Measurements from ENCODE around the gene INTS11.
A peak's percentile ranks its signal among the peaks of the same experiment; 100 is the strongest.

Gene INTS11

DNA sequence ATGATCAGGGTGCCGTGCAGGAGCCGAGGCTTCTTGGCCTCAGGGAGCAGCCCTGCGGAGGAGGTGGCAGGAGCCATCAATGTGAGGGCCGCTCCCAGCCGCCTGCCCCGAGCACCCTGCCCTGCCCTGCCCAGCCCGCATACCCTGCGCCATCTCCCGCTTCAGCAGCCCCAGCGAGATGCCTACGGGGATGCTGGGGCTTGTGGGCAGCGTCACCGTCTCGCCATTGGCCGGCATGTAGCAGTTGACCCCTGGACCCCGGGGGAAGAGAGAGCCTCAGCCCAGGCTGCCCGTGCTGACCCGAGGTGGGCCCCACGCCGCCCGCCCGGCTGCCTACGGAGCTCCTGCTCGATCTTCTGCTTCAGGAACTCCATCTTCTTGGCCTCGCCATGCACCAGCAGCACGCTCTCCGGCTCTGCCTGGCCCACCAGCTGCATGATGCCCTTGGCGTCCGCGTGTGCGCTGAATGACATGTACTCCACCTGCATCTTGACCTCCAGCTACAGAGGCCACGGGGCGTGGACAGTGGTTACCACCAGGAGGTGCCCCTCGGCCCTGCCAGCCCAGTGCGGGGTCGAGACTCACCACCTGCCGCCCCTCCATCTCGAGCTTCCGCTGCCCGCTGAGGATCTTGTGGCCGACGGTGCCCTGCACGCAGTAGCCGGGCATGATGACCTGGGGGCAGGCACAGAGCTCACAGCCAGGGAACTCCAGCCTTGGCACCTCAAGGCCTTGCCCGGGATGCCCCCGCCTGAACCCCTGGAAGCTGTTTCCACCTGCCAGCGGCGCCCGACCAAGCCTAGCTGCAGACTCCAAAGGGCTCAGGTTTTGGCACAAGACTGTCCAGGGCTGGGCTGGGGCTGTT is 11.8 kb downstream of the INTS11 start:
- no peak for DNase-seq (ENCODE audit: low read depth in 3 of 3)

DNA sequence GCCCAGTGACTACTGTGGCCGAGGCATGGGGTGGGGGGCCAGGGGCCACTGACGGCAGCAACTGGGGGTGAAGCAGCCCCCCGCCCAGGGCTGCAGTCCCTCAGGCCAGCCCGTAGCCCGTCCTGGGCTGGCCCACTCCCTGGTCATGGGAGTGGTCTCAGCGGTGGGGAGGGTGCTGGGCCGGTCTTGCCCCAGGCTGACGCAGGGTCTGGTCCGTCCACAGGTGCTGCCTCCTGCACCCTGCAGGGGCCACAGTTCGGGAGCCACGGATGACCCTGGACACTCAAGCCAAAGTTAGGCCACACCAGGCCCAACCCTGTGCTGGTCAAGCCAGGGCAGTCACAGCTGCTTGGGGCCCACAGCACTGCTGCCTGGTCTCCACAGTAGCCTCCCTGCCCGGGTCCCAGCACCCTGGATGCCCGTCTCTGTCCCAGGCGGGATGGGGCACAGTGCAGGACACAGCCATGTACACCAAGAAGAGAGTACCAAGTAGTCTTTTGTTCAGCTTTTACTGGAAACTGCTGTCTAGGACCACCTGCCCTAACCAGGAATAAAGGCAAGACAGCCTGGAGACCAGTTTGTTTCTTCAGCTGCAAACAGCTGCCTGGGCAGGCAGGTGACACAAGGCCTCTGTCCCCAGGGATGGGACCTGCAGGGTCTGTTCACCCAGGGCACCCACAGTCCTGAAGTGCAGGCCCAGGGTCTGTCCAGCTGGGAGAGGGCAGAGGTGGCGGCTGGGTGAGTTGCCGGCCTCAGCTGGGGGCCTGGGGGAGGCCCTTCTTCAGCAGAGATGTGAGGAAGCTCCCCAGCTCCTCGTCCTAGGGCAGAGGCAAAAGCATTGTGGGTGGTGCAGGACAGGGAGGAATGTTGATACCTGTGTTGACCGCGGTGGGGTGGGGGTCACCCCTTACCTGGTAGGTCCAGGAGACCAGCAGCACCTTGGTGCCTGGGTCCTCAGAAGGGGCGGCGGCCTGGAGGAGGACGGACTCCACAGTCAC is 13.1 kb downstream of the INTS11 start:
- no peak for DNase-seq (ENCODE audit: low read depth in 3 of 3)

DNA sequence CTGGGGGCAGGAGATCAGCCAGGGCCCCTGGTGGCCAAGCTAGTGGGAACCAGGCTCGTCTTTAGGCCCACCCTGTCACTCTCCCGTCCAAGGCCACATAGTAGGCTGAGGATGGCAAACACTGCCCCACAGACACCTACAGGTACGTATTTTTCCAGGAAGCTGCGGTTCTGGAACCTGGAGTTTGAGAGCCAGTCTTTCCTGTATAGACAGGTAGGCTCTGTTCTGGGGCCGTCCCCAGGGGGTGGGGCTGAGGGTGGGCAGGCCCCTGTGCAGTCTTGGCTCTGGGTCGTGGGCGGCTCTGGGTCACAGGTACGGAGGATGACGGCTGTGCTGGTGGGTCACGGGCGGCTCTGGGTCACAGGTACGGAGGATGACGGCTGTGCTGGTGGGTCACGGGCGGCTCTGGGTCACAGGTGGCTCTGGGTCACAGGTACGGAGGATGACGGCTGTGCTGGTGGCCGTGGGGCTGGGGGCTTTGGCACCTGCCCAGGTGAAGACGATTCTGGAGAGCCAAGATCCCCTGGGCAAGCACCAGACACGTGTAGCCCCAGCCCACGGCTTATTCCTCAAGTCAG is 13.9 kb downstream of the INTS11 start:
- no peak for DNase-seq (ENCODE audit: low read depth in 3 of 3)

DNA sequence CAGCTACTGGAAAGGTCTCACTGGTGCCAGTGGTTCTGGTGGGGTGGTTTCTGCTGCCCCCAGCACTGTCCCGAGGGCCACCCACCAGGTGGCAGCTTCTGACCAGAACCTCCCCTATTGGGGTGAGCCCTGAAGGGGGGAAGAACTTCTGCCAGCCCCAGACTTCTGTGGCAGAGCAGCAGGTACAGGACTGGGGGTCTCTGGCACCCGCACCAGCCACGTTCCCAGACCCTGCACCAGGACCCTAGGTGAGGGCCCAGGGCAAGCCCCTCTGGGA is 14.4 kb downstream of the INTS11 start:
- DNase-seq (ENCODE audit: low read depth in 3 of 3): no peak

DNA sequence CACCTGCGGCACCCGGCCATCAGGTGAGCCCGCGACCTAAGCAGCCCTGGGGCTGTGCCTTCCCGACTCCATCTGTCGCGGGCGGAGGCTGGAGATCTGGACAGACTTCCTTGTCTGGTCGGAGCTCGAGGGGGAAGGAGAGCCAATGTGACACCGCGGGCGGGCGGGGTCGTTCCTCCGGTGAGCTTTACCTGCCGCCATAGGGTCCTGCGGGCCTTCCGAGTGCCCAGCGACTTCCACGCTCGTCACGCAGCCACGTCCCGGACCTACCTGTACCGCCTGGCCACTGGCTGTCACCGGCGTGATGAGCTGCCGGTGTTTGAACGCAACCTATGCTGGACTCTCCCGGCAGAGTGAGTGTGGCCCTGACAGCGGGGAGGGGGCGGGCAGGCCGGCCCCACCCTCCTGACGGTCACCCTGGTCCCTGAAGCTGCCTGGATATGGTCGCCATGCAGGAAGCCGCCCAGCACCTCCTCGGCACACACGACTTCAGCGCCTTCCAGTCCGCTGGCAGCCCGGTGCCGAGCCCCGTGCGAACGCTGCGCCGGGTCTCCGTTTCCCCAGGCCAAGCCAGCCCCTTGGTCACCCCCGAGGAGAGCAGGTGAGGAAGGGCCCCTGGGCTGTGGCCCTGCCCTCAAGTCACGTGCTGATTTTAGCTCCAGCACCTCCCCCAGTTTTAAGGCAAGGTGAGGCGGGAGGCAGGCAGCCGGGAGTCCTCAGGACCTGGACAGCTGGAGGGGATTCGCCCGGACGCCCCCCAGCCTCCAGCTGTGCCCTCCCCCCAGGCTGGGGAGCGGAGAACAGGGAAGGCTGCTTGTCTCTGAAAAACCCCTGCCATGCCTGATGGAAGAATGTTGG is 15.0 kb downstream of the INTS11 start:
- DNase-seq (ENCODE audit: low read depth in 3 of 3): no peak

DNA sequence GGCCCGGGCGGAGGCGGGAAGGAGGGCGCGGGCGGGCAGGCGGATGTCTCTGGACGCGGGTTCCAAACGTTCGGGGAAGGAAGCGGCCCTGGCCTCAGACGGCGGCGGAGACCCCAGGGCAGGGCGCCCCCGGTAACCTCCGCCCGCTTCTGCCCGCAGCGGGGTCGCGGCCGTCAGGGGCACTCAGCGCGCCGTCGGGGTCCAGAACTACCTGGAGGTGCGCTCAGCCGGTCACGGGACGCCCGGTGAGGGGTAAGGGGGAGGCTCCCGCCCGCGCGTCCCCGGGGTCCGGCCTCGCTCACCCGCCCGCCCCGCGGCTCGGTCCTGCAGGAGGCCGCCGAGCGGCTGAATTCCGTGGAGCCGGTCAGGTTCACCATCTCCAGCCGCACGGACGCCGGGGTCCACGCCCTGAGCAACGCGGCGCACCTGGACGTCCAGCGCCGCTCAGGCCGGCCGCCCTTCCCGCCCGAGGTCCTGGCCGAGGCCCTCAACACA is 15.7 kb downstream of the INTS11 start:
- DNase-seq (ENCODE audit: low read depth in 3 of 3): no peak

DNA sequence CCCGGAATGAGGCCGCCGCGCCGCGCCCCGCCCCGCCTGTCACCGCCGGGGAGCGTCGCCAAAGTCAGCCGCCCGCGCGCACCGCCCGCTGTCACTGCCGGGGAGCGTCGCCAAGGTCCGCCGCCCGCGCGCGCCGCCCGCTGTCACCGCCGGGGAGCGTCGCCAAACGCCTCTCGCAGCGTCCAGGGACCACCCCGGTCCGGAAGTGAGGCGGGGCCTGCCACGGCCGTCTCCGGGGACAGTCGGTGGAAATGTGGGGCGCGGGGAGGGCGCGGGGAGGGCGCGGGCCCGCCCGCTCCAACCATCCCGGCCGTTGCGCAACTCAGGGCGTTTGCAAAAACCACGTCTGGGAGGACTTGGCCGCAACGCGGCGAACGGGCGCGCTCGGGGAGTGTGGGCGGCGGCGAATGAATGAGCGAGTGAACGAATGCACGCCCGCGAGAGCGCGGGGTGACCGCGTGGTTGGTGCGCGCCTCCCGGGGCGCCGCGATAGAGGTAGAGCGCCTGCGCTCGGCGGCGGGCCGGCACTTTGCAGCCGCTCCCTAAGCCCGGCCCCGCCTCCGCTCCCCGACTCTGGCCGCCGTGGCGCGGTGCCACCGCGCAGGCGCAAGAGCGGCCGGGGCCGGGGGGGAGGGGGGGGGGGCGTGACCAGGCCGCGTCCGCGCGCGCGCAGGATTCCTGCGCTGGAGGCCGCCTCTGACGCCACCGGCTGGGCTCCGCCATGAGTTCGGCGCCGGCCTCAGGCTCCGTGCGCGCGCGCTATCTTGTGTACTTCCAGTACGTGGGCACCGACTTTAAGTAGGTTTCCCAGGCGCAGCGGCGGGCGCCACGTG is 16.3 kb downstream of the INTS11 start, which contains the start of the genes ACAP3 and PUSL1:
ACAP3 (minus strand) TSS at position 8 of the 833 bp plus-strand sequence. CDS start 115 bp downstream, outside the sequence.
PUSL1 (plus strand) TSS at position 675 of the 833 bp plus-strand sequence; CDS start at position 722, 47 bp downstream.
- DNase-seq (ENCODE audit: low read depth in 3 of 3): peak; percentile 75 to 79 (median 77)

DNA sequence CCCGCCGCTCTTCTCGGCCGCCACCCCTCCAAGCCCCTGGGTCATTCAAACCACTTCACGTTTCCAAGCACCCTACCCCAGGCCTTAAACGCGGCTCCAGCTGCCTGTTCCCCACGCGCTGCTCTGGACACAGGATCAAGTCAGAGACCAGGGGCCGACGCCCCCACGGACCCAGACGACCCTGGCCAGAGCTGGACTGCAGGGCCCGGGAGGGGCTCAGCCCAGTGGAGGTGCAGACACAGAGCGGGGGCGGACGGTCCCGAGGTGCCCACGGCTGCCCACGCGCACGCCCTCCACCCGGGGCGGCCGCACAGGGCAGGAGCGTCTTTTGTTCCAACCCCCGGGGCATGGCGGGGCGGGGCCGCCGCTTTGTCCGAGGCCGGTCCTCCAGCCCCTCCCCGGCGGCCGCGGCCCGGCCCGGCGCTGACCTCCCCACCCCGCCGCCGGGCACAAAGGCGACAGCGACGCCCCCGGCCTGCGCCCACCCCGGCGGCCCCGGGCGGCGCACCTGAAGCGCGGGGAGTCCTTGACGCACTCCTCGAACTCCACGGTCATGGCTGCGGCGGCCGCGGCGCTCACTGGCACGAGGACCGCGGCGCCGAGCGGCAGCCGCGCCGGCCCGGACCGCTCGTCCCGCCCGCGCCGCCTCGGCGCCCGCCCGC is 17.1 kb downstream of the INTS11 start:
- no peak for DNase-seq (ENCODE audit: low read depth in 3 of 3)

DNA sequence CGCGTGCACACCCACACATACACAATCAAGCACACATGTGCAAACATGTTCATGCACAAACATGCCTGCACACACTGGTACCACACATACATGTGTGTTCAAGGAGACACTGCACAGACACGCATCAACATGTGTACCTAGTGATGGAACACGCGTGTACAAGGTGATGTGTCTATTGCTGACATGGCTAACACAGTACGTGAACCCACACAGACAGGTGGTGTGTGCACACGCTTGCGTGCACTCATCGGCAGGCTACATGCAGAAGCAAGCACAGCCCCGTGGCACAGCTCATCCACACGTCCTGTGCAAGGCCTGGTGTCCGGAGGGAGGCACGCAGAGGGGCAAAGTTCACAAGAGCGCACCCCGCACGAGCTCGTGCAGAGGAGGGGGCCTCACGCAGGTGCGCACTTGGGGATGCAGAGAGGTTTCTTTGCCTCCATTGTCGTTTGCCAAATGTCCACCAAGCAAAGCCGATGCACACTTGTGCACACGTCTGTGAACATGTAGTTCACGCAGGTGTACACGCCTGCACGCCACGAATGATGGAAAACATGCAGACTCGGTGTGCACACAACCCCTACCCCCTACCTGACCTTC is 17.7 kb downstream of the INTS11 start:
- DNase-seq (ENCODE audit: low read depth in 3 of 3): no peak

DNA sequence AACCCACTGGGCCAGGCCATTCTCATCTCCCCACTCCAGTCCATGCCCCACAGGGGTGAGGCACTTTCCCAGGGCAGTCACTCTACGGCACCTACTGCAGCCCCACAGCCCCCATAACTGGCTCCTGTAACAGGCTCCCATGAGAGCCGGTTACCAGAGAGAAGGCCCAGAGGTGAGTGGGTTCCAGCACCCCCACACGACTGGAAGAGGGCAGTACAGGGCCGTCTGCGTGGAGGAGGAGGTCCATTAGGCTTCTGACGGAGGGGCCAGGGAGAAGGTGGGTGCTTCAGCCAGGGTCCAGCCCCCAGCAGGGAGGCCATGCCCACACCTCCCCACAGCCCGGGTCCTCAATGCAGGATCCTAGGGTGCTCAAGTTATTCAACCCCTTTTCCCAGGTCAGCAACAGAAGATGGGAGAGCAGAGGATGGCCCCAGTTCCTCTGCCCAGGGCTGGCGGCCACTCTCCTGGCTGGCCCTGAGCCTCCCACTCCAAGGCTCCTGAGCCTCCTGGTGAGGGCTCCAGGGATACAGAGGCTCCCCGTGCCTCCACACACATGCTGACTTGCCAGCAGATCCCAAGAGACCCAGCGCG is 18.3 kb downstream of the INTS11 start:
- DNase-seq (ENCODE audit: low read depth in 3 of 3): no peak

DNA sequence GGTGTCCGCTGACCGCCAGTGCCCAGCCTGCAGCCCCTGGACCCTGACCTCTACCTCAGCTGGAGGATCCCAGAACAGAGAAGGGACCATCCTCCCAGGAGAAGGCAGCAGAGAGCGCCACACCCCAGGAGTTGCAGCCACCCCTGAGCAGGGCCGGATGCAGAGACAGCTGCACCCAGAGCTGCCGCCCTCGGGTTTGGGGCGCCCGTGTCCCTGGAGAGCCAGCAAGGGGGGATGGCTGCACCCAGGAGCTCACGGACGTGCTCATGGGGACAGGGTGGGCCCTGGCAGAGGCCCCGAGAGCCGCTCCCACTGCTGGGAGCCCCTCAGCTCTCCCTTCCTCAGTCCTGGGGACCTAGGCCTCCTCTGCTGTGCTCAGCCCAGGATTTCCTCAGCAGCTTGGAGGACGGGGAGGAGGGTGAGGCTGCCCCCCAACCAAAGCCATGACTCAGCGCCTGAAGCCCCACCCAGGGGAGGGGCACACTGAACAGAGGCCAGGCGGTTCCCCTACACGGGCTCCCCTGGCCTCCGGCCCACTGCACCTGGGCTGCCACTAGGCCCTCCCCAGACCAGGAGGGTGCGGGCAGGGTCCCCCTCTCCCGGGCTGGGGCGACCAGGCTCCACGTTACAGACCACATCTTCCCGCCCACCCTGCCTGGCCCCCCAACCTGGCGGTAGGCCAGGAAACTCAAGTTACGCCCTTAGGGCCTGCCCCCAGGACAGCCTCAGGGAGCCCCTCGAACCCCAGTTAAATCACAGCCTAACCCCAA is 19.0 kb downstream of the INTS11 start:
- peak; percentile 50 to 65 (median 59) for DNase-seq (ENCODE audit: low read depth in 3 of 3)

DNA sequence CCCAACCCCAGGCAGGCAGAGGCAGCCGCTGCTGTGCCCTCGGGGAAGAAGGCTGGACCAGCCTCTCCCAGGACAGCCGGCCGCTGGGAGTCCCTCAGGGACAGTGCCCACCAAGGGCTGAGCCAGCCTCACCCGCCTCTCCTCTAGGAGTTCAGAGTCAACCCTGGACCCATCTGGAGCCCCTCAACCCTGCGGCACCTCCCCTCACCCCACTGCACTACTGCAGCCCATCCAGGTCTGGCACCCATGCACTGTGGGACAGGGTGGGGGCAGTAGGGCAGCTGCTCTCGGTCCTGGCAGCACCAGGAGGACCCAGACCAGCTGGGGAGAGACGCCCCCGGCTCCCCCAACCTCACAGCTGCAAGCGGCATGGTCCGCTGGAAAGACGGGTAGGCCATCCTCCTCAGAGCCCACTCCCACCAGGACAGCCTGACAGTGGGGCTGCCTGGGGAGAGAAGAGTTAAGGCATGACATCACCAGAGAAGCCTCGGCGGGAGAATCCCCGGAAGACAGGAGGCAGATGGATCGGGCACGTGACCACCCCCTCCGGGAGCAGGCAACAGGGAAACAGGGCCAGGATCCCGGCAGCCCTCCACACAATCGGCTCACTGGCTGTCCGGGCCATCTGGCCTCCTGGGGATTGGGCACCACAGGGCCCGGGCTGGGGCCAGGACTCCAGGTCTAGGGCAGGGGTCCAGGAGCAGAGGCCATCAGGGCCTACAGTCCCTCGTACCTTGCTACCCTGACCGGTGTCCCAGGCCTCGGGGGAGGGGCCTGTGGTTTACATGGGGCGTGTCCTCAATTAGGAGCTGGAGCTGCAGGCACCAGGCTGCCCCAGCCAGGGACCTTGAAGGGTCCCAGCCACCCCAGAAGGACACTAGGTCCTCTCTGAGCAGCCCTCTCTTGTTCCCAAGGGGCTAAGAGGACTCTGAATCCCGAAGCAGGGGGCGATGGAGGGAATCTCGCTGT is 19.8 kb downstream of the INTS11 start:
- no peak for DNase-seq (ENCODE audit: low read depth in 3 of 3)

DNA sequence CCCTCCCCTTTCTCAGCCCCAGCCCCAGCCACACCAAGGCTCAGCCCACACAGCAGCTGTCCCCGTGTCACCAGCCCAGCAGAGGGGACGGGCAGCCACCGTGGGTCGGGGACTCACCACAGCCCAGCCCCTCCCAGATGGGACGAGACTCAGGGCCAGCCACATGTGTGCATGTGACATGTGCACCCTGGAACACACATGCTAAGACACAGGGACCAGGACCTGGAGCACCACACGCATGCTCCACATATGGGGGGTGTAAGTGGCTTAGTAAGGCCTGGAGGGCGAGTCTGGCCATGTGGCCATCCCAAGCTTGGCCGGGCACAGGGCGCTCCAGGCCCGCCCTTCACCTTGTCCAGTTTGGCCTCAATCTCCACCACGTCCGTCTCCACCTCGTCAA is 20.7 kb downstream of the INTS11 start:
- no peak for DNase-seq (ENCODE audit: low read depth in 3 of 3)

DNA sequence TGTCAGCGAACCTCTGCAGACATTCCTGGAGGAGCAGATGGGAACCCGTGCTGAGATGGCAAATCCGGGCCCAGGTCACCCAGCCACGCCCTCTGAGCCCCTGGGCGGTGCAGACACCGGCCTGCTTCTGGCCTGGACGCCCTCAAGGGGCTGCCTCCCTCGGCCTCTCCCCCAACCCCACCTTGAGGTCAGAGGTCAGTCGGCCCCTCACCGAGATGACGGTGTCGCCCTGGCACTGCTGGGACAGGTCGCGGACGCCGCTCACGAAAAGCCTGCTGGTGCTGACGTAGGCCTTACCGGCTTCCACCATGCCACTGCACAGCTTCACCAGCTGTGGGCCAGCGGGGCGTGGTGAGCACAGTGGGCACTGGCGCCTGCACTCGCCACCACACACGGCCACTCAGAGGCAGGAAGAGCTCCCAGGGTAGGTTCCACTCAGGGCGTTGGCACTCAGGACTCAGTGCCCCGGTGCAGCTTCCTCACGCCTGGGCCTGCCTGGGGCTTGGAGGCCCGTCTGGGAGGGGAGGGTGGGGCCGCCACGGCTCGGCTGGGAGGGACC is 21.4 kb downstream of the INTS11 start:
- no peak for DNase-seq (ENCODE audit: low read depth in 3 of 3)

DNA sequence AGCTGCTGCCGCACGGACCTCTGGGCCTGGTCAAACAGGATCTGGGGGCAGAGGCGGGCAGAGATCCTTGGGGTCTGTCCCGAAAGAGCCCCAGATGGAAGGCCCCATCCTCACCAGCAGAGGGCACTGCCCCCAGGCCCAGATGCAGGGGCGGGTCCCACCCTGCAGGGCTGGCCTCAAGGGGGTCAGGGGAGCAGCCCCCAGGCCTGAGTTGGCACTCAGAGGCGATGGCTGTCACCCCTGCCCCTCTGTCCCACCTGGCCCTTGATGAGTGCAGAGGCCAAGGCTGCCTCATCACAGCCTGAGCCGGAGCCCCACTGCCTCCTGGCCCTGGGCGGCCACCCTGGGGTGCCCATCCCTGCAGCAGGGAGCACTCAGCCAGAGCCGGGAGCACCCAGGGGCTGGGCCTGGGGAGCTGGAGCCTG is 22.4 kb downstream of the INTS11 start:
- no peak for DNase-seq (ENCODE audit: low read depth in 3 of 3)

DNA sequence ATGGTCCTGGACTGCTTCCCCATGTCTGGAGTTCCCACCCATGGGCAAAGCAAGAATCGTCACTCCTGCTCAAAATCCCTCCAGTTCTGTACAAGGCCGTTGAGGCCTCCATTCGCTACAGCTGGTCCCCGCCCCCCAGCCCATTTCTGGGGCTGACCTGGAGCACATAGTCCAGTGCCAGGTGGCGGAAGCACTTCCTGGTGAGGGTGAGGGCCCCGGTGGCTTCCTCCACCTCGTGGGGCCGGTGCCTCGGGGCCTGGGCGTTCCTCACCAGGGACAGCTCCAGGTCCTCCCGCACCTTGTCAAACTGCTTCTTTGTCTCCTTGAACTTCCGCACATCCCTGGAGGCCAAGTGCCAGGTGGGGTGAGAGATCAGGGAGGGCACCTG is 24.1 kb downstream of the INTS11 start:
- DNase-seq (ENCODE audit: low read depth in 3 of 3): no peak
